PC-3 (cell line): ENCODE data around the gene KCNG3. TPM values are rescaled to one million over a fixed set of nuclear protein-coding genes. Genes with fewer than 3 reads are reported as not detected.

Experiments
- ATAC-seq: fragments of 200-7000 bp; cut with Tn5 transposase; 2 replicates; pipeline ENCODE4 v1.9.1; 2020; ENCODE audit warnings: mild to moderate bottlenecking, moderate library complexity
- BruUV-seq: library from RNA; stranded (reverse); fragments of 400-500 nt; replicated peaks from 2 replicates; lab custom pipeline; 2021; lab: Mats Ljungman, UMichigan
- CTCF ChIA-PET: fragments of 300-600 bp; sonication (Branson Sonifier 250); formaldehyde crosslinking; loops from one replicate; lab custom pipeline; 2022; ENCODE audit warnings: antibody characterized with exemption; lab: Charles Lee
- POLR2A ChIA-PET: fragments of 300-600 bp; sonication (Branson Sonifier 250); formaldehyde crosslinking; loops from one replicate; lab custom pipeline; 2022; ENCODE audit warnings: antibody characterized with exemption; ENCODE audit not compliant: unreplicated experiment; lab: Charles Lee
- DNase-seq: peaks from one replicate; pipeline ENCODE4 v3.0.0-alpha.2; 2015
- H2AFZ ChIP-seq: fragments of 300-600 bp; sonication (generic); 2 replicates; pipeline ENCODE4 v1.6.0; 2016; ENCODE audit warnings: antibody characterized with exemption, low read length
- H3F3A ChIP-seq: fragments of 300-600 bp; sonication (generic); one replicate; pipeline ENCODE4 v1.6.0; 2017; ENCODE audit warnings: antibody characterized with exemption, low read length, control low read depth, mild to moderate bottlenecking; ENCODE audit not compliant: unreplicated experiment
- H3K27ac ChIP-seq: fragments of 300-600 bp; sonication (generic); 2 replicates; pipeline ENCODE4 v1.5.1; 2016; ENCODE audit warnings: mild to moderate bottlenecking, low read length
- H3K27me3 ChIP-seq: fragments of 300-600 bp; sonication (generic); 2 replicates; pipeline ENCODE4 v1.6.1; 2016; ENCODE audit warnings: low read length, mixed read lengths
- H3K36me3 ChIP-seq: fragments of 300-600 bp; sonication (generic); 2 replicates; pipeline ENCODE4 v1.6.1; 2016; ENCODE audit warnings: low read depth, mixed run types, low read length, mixed read lengths
- H3K4me1 ChIP-seq: fragments of 300-600 bp; sonication (generic); 2 replicates; pipeline ENCODE4 v1.5.1; 2016; ENCODE audit warnings: low read length; ENCODE audit not compliant: insufficient read depth
- H3K4me2 ChIP-seq: fragments of 300-600 bp; sonication (generic); 2 replicates; pipeline ENCODE4 v1.6.0; 2016; ENCODE audit warnings: low read length
- H3K4me3 ChIP-seq: fragments of 300-600 bp; sonication (generic); 2 replicates; pipeline ENCODE4 v1.5.1; 2016; ENCODE audit warnings: mild to moderate bottlenecking, low read length, mixed read lengths
- H3K79me2 ChIP-seq: fragments of 300-600 bp; sonication (generic); 2 replicates; pipeline ENCODE4 v1.6.1; 2017; ENCODE audit warnings: low read length, mixed read lengths
- H3K9ac ChIP-seq: fragments of 300-600 bp; sonication (generic); 2 replicates; pipeline ENCODE4 v1.6.0; 2016; ENCODE audit warnings: mild to moderate bottlenecking, low read length
- H3K9me2 ChIP-seq: fragments of 300-600 bp; sonication (generic); replicated peaks from 2 replicates; pipeline ENCODE4 v1.6.1; 2016; ENCODE audit warnings: mixed run types, low read length, mixed read lengths
- H3K9me3 ChIP-seq: fragments of 300-600 bp; sonication (generic); 2 replicates; pipeline ENCODE4 v1.6.1; 2016; ENCODE audit warnings: low read length, mixed read lengths
- H4K20me1 ChIP-seq: fragments of 300-600 bp; sonication (generic); 2 replicates; pipeline ENCODE4 v1.6.1; 2016; ENCODE audit warnings: low read length, mixed read lengths
- EZH2 ChIP-seq: fragments of 300-600 bp; sonication (generic); IDR thresholded peaks from one replicate; pipeline ENCODE4 v1.6.1; 2017; ENCODE audit warnings: antibody characterized with exemption, mild to moderate bottlenecking, low read length; ENCODE audit not compliant: unreplicated experiment
- EZH2phosphoT487 ChIP-seq: fragments of 300-600 bp; sonication (generic); IDR thresholded peaks from 2 replicates; pipeline ENCODE4 v1.6.1; 2018; ENCODE audit warnings: mild to moderate bottlenecking, antibody characterized with exemption, low read length, borderline replicate concordance
- intact Hi-C: fragments of 100-400 bp; cut with micrococcal nuclease; formaldehyde crosslinking; loops from 2 replicates; pipeline ENCODE4 v1.9.0; 2023
- total RNA-seq: library from RNA; depleted of rRNA; stranded (reverse); fragments of >200 nt; gene quantifications from 2 replicates; pipeline ENCODE4 v1.2.3, GENCODE V29; 2014
- TF ChIP-seq, protein P1 (sequence below): fragments of 300-600 bp; sonication (generic); conservative IDR thresholded peaks from 2 replicates; pipeline ENCODE4 v1.5.1; 2017; ENCODE audit warnings: antibody characterized with exemption, low read depth, mild to moderate bottlenecking, low read length

Gene KCNG3
- total RNA-seq, 1 experiment from 2014 or later, result 2.4 TPM

DNA sequence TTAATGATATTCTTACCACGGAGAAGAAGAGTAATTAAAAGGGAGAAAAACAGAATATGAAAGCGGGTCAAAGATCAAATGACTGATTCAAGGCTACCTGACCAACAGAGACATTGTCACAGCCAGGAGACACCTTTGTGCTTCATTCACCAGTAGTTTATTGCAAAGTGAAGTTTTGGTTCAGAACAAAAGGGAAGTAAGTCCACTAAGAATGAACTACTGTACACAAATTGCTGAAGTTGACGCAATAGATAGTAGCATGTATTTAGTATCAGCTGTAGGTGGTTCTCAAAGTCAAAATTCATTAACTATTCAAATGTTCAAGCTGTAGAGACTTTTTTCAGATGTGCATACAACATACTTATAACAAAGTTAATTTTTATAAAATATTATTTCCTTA is 68.1 kb downstream of the KCNG3 start:
- ChIA-PET CTCF (no interaction called here), POLR2A (no interaction called here)
- H3K9me2 ChIP-seq, result no peaks in the 10 kb centered on the region
- H3K4me2 ChIP-seq, result no peak overlapping the region
- TF ChIP-seq, protein P1, sequence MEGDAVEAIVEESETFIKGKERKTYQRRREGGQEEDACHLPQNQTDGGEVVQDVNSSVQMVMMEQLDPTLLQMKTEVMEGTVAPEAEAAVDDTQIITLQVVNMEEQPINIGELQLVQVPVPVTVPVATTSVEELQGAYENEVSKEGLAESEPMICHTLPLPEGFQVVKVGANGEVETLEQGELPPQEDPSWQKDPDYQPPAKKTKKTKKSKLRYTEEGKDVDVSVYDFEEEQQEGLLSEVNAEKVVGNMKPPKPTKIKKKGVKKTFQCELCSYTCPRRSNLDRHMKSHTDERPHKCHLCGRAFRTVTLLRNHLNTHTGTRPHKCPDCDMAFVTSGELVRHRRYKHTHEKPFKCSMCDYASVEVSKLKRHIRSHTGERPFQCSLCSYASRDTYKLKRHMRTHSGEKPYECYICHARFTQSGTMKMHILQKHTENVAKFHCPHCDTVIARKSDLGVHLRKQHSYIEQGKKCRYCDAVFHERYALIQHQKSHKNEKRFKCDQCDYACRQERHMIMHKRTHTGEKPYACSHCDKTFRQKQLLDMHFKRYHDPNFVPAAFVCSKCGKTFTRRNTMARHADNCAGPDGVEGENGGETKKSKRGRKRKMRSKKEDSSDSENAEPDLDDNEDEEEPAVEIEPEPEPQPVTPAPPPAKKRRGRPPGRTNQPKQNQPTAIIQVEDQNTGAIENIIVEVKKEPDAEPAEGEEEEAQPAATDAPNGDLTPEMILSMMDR, result no peak
- TF ChIP-seq EZH2 (no peak), EZH2phosphoT487 (no peak)
- no peak for ATAC-seq
- H4K20me1 ChIP-seq, result no peaks in the 10 kb centered on the region
- peaks cover 16% of the 10 kb centered on the region for H3K4me1 ChIP-seq
- no peaks in the 10 kb centered on the region for H3K36me3 ChIP-seq
- no peak for DNase-seq
- H3K4me3 ChIP-seq, result no peak overlapping the region
- H3K27me3 ChIP-seq, result no peaks in the 10 kb centered on the region
- no peak overlapping the region for H2AFZ ChIP-seq
- H3F3A ChIP-seq, result no peaks in the 10 kb centered on the region
- H3K27ac ChIP-seq, result no peak overlapping the region
- no peaks in the 10 kb centered on the region for H3K9me3 ChIP-seq
- H3K79me2 ChIP-seq, result no peaks in the 10 kb centered on the region
- intact Hi-C loops, result no loop called here
- no peak overlapping the region for H3K9ac ChIP-seq
- BruUV-seq, result no TSS peak

DNA sequence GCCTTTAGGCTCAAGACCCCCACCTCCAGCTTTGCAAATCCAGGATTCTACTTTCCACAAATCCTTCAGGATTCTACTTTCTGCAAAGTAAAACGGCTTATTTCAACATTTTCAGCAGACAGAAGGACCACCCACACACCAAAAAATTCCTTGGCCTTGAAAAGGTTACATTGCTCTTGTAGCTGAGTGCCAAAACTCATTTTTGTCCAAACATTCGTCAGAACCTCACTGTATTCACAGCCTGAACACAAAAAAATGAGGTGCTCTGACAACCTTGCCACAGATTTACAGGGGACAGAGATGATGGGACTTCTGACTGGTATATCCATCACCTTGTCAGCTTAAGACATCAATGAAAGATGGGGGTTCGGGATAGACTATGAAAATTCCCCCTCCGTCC is 69.7 kb downstream of the KCNG3 start:
- no peaks in the 10 kb centered on the region for H3K9me3 ChIP-seq
- no peaks in the 10 kb centered on the region for H3F3A ChIP-seq
- intact Hi-C loops, result loop anchor here (5.0 kb wide), 1 partner anchor 57 kb away; no protein-coding TSS in a partner anchor
- no peak overlapping the region for H3K4me2 ChIP-seq
- ChIA-PET CTCF (no interaction called here), POLR2A (no interaction called here)
- H4K20me1 ChIP-seq, result no peaks in the 10 kb centered on the region
- no peak overlapping the region for H3K27ac ChIP-seq
- TF ChIP-seq, protein P1, result no peak
- TF ChIP-seq EZH2phosphoT487, result no peak
- TF ChIP-seq EZH2, result no peak
- H3K9me2 ChIP-seq, result no peaks in the 10 kb centered on the region
- DNase-seq, result no peak
- H3K4me1 ChIP-seq, result peaks cover 22% of the 10 kb centered on the region
- H2AFZ ChIP-seq, result no peak overlapping the region
- H3K36me3 ChIP-seq, result no peaks in the 10 kb centered on the region
- H3K4me3 ChIP-seq, result no peak overlapping the region
- ATAC-seq, result no peak
- H3K79me2 ChIP-seq, result no peaks in the 10 kb centered on the region
- H3K27me3 ChIP-seq, result no peaks in the 10 kb centered on the region
- BruUV-seq, result no TSS peak
- H3K9ac ChIP-seq, result no peak overlapping the region

DNA sequence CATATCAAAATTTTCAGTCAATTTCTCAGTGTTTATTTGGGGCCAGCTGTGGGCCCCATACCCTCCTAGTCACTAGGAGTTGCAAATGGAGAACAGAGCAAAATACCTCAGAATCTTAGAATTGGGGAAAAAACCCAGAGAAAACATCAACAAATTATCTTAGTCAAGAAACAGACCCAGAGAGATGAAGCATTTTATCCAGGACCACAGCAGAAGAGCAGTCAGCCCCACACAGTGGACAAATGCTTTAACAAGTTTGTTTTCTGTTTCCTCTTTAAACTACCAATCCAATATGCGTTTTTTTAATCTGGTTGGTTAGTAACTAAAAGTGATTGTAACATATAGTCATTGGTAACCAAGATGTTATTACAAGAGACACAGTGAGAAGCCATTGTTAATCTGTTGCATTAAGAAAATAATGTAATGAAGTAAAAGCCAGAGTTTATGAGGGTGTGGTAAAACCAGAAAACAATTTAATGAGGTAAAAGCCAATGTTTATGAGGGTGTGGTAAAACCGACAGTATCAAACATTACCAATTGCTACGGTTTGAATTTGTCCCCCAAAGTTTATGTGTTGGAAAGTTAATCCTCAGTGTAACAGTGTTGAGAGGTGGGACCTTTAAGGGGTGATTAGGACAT is 72.1 kb downstream of the KCNG3 start:
- Histone ChIP-seq H3K36me3 (no peaks in the 10 kb centered on the region), H3F3A (no peaks in the 10 kb centered on the region), H3K79me2 (no peaks in the 10 kb centered on the region), H3K9me2 (no peaks in the 10 kb centered on the region), H4K20me1 (no peaks in the 10 kb centered on the region), H2AFZ (no peak overlapping the region), H3K27ac (peak overlapping the region; percentile 89), H3K4me2 (peak overlapping the region; percentile 30; the same call in 1 of the 2 replicates), H3K9me3 (no peaks in the 10 kb centered on the region), H3K4me3 (no peak overlapping the region), H3K27me3 (no peaks in the 10 kb centered on the region), H3K9ac (peak overlapping the region; percentile 55; the same call in 1 of the 2 replicates), H3K4me1 (peaks cover 22% of the 10 kb centered on the region)
- CTCF ChIA-PET, result no interaction called here
- POLR2A ChIA-PET, result no interaction called here
- peak; percentile 29 for DNase-seq
- intact Hi-C loops, result loop anchor here (1.0 to 5.0 kb wide), 2 partner anchors 21 to 54 kb away; no protein-coding TSS in a partner anchor
- ATAC-seq, result peak; percentile 33
- TF ChIP-seq EZH2, result no peak
- TF ChIP-seq, protein P1, result no peak; the same call in 1 of the 2 replicates
- no peak for TF ChIP-seq EZH2phosphoT487
- no TSS peak for BruUV-seq
